Measurements from ENCODE around the gene ZNF581.
A peak's percentile ranks its signal among the peaks of the same experiment; 100 is the strongest.

Gene ZNF581

DNA sequence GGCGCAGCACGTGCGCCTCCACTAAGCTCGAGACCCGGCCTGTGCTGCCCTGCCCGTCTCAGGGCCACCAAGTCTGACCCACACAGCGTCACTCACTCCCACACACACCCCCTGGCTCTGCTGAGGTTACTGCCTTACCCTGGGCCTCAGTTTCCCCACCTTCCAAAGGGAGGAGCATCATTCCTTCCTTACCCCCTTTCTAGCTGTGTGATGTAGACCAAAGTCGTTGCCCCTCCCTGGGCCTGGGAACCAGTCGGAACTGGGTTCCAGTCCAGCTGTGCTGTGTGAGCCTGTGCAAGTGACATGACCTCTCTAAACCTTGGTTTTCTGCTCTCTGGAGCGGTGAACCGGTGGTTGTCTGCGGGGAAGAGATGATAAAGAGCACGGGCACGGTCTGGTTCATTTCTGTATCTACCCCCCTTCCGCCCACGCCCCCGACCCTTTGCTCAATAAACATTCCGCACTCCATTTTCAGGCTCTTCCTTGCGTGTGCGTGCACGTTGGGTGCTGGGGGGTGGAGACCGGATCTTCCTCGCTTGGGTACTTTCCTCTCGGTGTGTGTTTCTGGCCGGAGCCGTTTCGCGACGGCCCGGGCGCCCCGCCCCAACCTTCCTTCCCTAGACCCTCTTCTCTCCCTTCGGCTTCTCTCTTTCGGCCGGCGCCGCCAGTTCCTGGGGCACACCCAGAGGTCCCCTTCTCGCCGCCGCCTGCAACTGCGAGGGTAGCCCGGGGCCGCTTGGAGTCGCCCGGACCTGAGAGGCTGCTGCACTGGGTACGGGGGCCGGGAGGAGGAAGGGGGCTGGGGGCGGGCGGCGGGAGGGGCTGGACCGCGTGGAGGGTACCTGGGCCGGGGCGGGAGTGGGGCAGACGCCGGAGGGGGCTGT is at the start of gene ZNF581:
Gene ZNF581, plus strand, starts transcription at position 647 of the 884 bp plus-strand sequence. CDS start 923 bp downstream, outside the sequence.
- Histone ChIP-seq H3K27me3 (no peaks in the 10 kb centered on the region), H3K9me3 (no peaks in the 10 kb centered on the region), H3K4me1 (peaks cover 0 to 77% (median 54%) of the 10 kb centered on the region in 4 donors), H3K36me3 (peaks cover 0 to 18% (median 10%) of the 10 kb centered on the region in 3 donors), H3K27ac (peak within 1 kb of the TSS; percentile 92 to 95), H3K4me3 (peak within 1 kb of the TSS; percentile 86 to 92)
- TF ChIP-seq, protein P1, sequence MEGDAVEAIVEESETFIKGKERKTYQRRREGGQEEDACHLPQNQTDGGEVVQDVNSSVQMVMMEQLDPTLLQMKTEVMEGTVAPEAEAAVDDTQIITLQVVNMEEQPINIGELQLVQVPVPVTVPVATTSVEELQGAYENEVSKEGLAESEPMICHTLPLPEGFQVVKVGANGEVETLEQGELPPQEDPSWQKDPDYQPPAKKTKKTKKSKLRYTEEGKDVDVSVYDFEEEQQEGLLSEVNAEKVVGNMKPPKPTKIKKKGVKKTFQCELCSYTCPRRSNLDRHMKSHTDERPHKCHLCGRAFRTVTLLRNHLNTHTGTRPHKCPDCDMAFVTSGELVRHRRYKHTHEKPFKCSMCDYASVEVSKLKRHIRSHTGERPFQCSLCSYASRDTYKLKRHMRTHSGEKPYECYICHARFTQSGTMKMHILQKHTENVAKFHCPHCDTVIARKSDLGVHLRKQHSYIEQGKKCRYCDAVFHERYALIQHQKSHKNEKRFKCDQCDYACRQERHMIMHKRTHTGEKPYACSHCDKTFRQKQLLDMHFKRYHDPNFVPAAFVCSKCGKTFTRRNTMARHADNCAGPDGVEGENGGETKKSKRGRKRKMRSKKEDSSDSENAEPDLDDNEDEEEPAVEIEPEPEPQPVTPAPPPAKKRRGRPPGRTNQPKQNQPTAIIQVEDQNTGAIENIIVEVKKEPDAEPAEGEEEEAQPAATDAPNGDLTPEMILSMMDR (IDR thresholded peaks at IDR 0.05), result no peak
- intact Hi-C loops (cut with DNase I; ENCODE audit: low total_unique reads), result no loop called here
- DNase-seq, result peak; percentile 75 to 86

DNA sequence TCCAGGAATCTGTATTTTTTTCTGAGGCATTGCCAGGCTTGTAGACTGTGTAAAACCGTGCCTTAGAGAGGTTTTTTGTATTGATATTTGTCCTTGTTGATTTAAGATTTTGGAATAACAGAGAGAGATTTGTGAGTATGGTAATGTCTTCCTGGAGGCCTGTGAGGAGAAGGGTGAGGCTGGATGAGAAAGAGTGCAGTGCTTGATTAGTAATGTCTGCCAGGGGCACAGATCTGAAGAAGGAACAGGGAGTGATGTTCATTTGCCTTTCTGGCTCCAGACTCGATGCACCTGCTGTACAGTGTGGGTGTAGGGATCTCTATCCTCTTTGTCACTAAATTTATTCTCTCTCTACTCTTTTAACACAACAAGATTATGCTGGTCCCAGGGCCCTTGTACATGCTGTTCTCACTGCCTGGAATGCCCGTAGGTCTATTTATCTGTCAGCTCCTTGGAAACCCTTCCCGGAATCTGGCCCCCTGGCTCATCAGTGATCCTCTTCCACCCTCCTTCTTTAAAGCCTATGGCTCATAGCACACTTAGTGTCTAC is 48.4 kb upstream of the ZNF581 start:
- TF ChIP-seq, protein P1 (IDR thresholded peaks at IDR 0.05), result no peak
- peaks cover 0 to 4% (median 0%) of the 10 kb centered on the region in 4 donors for H3K4me1 ChIP-seq
- H3K9me3 ChIP-seq, result no peaks in the 10 kb centered on the region
- no peak for DNase-seq
- no peak overlapping the region for H3K27ac ChIP-seq
- peaks cover 0 to 11% of the 10 kb centered on the region in 2 donors for H3K27me3 ChIP-seq
- peaks cover 0 to 60% (median 28%) of the 10 kb centered on the region in 3 donors for H3K36me3 ChIP-seq
- H3K4me3 ChIP-seq, result no peak overlapping the region
- intact Hi-C loops (cut with DNase I; ENCODE audit: low total_unique reads), result loop anchor here (5.0 kb wide), 1 partner anchor 37 kb away; no protein-coding TSS in a partner anchor

DNA sequence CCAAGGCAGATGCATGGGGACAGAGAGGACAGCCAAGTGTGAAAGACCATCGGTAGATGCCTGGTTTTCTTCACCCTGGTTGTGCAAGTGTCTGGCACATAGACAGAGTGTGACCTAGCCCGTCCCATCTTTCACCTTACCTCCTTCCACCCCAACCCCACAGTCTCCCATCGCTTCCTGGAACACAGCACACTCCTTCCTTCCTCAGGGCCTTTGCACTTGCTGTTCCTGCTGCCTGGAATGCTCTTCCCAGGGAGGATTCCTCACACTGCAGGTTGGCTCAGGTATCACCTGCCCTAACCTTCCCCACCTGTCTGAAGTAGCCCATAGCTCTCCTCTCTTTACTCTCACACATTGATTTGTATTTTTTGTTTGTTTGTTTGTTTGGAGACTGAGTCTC is 47.1 kb upstream of the ZNF581 start:
- no peak overlapping the region for H3K4me3 ChIP-seq
- TF ChIP-seq, protein P1 (IDR thresholded peaks at IDR 0.05), result no peak
- no peaks in the 10 kb centered on the region for H3K9me3 ChIP-seq
- H3K4me1 ChIP-seq, result peaks cover 3 to 13% (median 7%) of the 10 kb centered on the region in 4 donors
- DNase-seq, result no peak
- no peak overlapping the region for H3K27ac ChIP-seq
- intact Hi-C loops (cut with DNase I; ENCODE audit: low total_unique reads), result loop anchor here (5.0 kb wide), 1 partner anchor 36 kb away; no protein-coding TSS in a partner anchor
- H3K36me3 ChIP-seq, result peaks cover 0 to 60% (median 28%) of the 10 kb centered on the region in 3 donors
- peaks cover 0 to 4% of the 10 kb centered on the region in 2 donors for H3K27me3 ChIP-seq

GRCh38 chr19:55597501-55597921 is 45.9 kb upstream of the ZNF581 start:
- no peak for DNase-seq
- no peak overlapping the region for H3K4me3 ChIP-seq
- intact Hi-C loops (cut with DNase I; ENCODE audit: low total_unique reads), result loop anchor here (5.0 kb wide), 1 partner anchor 35 kb away; no protein-coding TSS in a partner anchor
- H3K27me3 ChIP-seq, result no peaks in the 10 kb centered on the region
- TF ChIP-seq, protein P1 (IDR thresholded peaks at IDR 0.05), result no peak
- H3K4me1 ChIP-seq, result peaks cover 3 to 23% (median 8%) of the 10 kb centered on the region in 4 donors
- no peak overlapping the region for H3K27ac ChIP-seq
- H3K36me3 ChIP-seq, result peaks cover 0 to 55% (median 24%) of the 10 kb centered on the region in 3 donors
- H3K9me3 ChIP-seq, result no peaks in the 10 kb centered on the region

GRCh38 chr19:55598034-55598433 is 45.4 kb upstream of the ZNF581 start:
- Histone ChIP-seq H3K4me3 (no peak overlapping the region), H3K27me3 (no peaks in the 10 kb centered on the region), H3K4me1 (peaks cover 3 to 23% (median 8%) of the 10 kb centered on the region in 4 donors), H3K27ac (peak overlapping the region in 1 of 2 donors; percentile 93), H3K36me3 (peaks cover 0 to 55% (median 22%) of the 10 kb centered on the region in 3 donors), H3K9me3 (no peaks in the 10 kb centered on the region)
- no peak for DNase-seq
- TF ChIP-seq, protein P1 (IDR thresholded peaks at IDR 0.05), result no peak
- intact Hi-C loops (cut with DNase I; ENCODE audit: low total_unique reads), result loop anchor here (5.0 kb wide), 1 partner anchor 34 kb away; no protein-coding TSS in a partner anchor
